GM12878 (cell line): ENCODE measurements around the gene SLC38A2. TPM values are rescaled to one million over a fixed set of nuclear protein-coding genes. Genes with fewer than 3 reads are reported as not detected.

ENCODE experiments used
- BHLHE40 ChIP-seq, 2 experiments: fragments of 450-650 bp in 1 of 2; IDR thresholded peaks; 2 replicates each; pipeline ENCODE4 v1.6.1; 2011 to 2017; ENCODE audit warnings: low read depth in 2 of 2, borderline replicate concordance in 1 of 2, improper control_type of control experiment in 1 of 2, low read length in 1 of 2, mild to moderate bottlenecking in 1 of 2
- BMI1 ChIP-seq: fragments of 450-650 bp; IDR thresholded peaks from 2 replicates; pipeline ENCODE4 v1.6.1; 2016; ENCODE audit warnings: mild to moderate bottlenecking, moderate library complexity, borderline replicate concordance
- GATAD2B ChIP-seq: fragments of 450-650 bp; conservative IDR thresholded peaks from 2 replicates; pipeline ENCODE4 v1.6.1; 2017; ENCODE audit warnings: low read depth, mild to moderate bottlenecking, moderate library complexity
- HDAC6 ChIP-seq: fragments of 200-600 bp; sonication (generic); IDR thresholded peaks from one replicate; pipeline ENCODE4 v1.8.0; 2017; ENCODE audit warnings: antibody characterized with exemption; ENCODE audit not compliant: unreplicated experiment
- HSF1 ChIP-seq: fragments of 150-350 bp; IDR thresholded peaks from 2 replicates; pipeline ENCODE4 v1.6.1; 2014; ENCODE audit warnings: mild to moderate bottlenecking, low read depth, low read length
- MXI1 ChIP-seq: fragments of 150-350 bp; IDR thresholded peaks from 2 replicates; pipeline ENCODE4 v1.6.1; 2011; ENCODE audit warnings: low read depth, mild to moderate bottlenecking, inconsistent platforms, low read length, improper control_type of control experiment
- PRDM15 ChIP-seq: fragments of 450-650 bp; formaldehyde crosslinking; IDR thresholded peaks from 2 replicates; pipeline ENCODE4 v1.4.0; 2020; ENCODE audit warnings: mild to moderate bottlenecking, moderate library complexity
- STAT1 ChIP-seq: fragments of 450-650 bp; conservative IDR thresholded peaks from 2 replicates; pipeline ENCODE4 v1.6.1; 2014; ENCODE audit warnings: antibody characterized with exemption, mild to moderate bottlenecking
- USF1 ChIP-seq: IDR thresholded peaks from 2 replicates; pipeline ENCODE4 v1.6.1; 2011; ENCODE audit warnings: borderline replicate concordance, low read depth, mild to moderate bottlenecking, moderate library complexity, mixed read lengths, low read length; ENCODE audit not compliant: insufficient read depth; ENCODE audit errors: extremely low read length
- ZNF217 ChIP-seq: fragments of 450-650 bp; IDR thresholded peaks from 2 replicates; pipeline ENCODE4 v1.6.1; 2017; ENCODE audit warnings: antibody characterized with exemption, mild to moderate bottlenecking
- ZSCAN29 ChIP-seq: fragments of 450-650 bp; IDR thresholded peaks from 2 replicates; pipeline ENCODE4 v1.6.1; 2017; ENCODE audit warnings: mild to moderate bottlenecking, moderate library complexity
- polyA plus RNA-seq, 11 experiments: library from polyadenylated mRNA; depleted of rRNA in 4 of 11; unstranded in 6 of 11; stranded (reverse) in 5 of 11; fragments of >200 nt; fragmentation: Nextera tagmentation in 4 of 11; fragmentation: Illumina TruSeq in 1 of 11; extraction: Ambion mirVana in 4 of 11; extraction: Trizol in 1 of 11; gene quantifications; 1 replicate in 1 of 11; 2 replicates in 10 of 11; pipeline versions ENCODE4 v1.2.1 to v1.2.3, GENCODE V29; 2011 to 2016; ENCODE audit warnings: inconsistent platforms in 2 of 11, missing spikeins in 2 of 11, low read depth in 1 of 11
- total RNA-seq, 4 experiments: library from RNA; depleted of rRNA in 3 of 4; stranded (reverse); fragments of >200 nt in 3 of 4; fragmentation: Illumina TruSeq in 1 of 4; extraction: Trizol in 1 of 4; gene quantifications; 2 replicates each; pipeline versions ENCODE4 v1.2.1 to v1.2.3, GENCODE V29; 2013 to 2021
- TF ChIP-seq, protein P1 (sequence below): fragments of 450-650 bp; IDR thresholded peaks from 2 replicates; pipeline ENCODE4 v1.6.1; 2017; ENCODE audit warnings: mild to moderate bottlenecking, moderate library complexity
- TF ChIP-seq, protein P2 (sequence below): IDR thresholded peaks from 2 replicates; pipeline ENCODE4 v1.6.1; 2012; ENCODE audit warnings: low read depth, low read length, improper control_type of control experiment
- TF ChIP-seq, protein P3 (sequence below): fragments of 450-650 bp; IDR thresholded peaks from 2 replicates; pipeline ENCODE4 v1.6.1; 2016; ENCODE audit warnings: mild to moderate bottlenecking

Gene SLC38A2
- total and polyA plus RNA-seq, 10 of the 15 experiments (the other 5 are each of a cell fraction or from before 2014, with no cell fraction given): 36.2 to 118 (median 79.8) TPM

DNA sequence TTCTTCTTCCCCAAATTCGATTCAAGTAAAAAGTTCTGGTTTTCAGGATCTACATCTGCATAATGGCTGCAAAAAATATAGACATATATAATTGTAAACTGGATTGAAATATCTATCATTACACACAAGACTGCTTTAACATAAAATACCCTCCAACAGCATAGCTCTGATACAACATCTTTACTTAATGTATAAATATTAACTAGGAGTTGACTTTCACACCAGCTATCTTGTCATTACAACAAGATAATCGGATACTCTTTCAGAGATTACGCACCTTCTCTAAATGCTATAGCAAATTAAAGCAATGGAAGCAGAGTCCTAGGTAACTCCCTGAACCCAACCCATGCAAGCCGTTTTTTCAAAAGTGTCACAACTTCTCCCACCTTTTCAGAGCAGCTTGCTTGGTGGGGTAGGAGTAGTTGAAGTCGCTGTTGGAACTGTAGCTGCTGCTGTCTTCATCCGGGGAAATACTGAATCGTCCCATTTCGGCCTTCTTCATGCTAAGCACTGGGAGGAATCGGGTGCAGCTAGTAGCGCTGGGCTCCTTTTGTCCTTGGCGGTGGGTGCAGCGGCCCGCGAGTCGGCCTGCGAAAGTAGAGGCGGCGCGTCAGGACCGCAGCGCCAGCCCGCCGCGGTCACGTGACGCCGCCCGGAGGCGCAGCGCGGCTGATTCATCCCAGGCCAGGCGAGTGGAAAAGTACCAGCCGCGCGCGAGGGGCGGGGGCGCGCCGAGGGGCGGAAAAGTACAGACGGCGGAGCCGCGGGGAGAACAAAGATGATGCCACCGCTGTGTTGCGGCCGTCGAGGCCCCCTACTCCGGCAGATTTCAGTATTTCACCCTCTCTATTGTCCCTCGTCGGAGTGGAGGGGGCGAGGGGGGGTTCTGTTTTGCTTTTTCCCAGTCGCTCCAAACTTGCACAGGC, 1.5 kb downstream of the SLC38A2 start (continued):
- TF ChIP-seq ZNF217 (no peak), ZSCAN29 (no peak), USF1 (peak; percentile 96), BHLHE40 (IDR thresholded peaks at IDR 0.05; ENCODE audit: borderline replicate concordance in 1 of 2, low read depth in 2 of 2, low read length in 1 of 2) (peak; percentile 95 to 99), STAT1 (no peak; the same call in 1 of the 2 replicates), HSF1 (no peak), PRDM15 (CRISPR knock-in tag) (peak; percentile 82), HDAC6 (no peak), GATAD2B (0 out of 2 replicates have a peak, but pooled peaks have one; percentile 47), MXI1 (peak; percentile 67; the same call in 1 of the 2 replicates), BMI1 (no peak)
- TF ChIP-seq, protein P1, sequence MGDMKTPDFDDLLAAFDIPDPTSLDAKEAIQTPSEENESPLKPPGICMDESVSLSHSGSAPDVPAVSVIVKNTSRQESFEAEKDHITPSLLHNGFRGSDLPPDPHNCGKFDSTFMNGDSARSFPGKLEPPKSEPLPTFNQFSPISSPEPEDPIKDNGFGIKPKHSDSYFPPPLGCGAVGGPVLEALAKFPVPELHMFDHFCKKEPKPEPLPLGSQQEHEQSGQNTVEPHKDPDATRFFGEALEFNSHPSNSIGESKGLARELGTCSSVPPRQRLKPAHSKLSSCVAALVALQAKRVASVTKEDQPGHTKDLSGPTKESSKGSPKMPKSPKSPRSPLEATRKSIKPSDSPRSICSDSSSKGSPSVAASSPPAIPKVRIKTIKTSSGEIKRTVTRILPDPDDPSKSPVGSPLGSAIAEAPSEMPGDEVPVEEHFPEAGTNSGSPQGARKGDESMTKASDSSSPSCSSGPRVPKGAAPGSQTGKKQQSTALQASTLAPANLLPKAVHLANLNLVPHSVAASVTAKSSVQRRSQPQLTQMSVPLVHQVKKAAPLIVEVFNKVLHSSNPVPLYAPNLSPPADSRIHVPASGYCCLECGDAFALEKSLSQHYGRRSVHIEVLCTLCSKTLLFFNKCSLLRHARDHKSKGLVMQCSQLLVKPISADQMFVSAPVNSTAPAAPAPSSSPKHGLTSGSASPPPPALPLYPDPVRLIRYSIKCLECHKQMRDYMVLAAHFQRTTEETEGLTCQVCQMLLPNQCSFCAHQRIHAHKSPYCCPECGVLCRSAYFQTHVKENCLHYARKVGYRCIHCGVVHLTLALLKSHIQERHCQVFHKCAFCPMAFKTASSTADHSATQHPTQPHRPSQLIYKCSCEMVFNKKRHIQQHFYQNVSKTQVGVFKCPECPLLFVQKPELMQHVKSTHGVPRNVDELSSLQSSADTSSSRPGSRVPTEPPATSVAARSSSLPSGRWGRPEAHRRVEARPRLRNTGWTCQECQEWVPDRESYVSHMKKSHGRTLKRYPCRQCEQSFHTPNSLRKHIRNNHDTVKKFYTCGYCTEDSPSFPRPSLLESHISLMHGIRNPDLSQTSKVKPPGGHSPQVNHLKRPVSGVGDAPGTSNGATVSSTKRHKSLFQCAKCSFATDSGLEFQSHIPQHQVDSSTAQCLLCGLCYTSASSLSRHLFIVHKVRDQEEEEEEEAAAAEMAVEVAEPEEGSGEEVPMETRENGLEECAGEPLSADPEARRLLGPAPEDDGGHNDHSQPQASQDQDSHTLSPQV: no peak
- TF ChIP-seq, protein P2, sequence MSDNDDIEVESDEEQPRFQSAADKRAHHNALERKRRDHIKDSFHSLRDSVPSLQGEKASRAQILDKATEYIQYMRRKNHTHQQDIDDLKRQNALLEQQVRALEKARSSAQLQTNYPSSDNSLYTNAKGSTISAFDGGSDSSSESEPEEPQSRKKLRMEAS: peak; percentile 75
- TF ChIP-seq, protein P3, sequence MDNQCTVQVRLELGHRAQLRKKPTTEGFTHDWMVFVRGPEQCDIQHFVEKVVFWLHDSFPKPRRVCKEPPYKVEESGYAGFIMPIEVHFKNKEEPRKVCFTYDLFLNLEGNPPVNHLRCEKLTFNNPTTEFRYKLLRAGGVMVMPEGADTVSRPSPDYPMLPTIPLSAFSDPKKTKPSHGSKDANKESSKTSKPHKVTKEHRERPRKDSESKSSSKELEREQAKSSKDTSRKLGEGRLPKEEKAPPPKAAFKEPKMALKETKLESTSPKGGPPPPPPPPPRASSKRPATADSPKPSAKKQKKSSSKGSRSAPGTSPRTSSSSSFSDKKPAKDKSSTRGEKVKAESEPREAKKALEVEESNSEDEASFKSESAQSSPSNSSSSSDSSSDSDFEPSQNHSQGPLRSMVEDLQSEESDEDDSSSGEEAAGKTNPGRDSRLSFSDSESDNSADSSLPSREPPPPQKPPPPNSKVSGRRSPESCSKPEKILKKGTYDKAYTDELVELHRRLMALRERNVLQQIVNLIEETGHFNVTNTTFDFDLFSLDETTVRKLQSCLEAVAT: no peak; the same call in 1 of the 2 replicates
